SK-N-SH treated with all-trans-retinoic acid at 6 μM for 48 hours (cell line): ENCODE measurements around the gene KRT72.
A peak's percentile ranks its signal among the peaks of the same experiment; 100 is the strongest.

Source experiments
- ATAC-seq: fragments of 200-7000 bp; cut with Tn5 transposase; 3 replicates; pipeline ENCODE4 v1.9.1; 2020; ENCODE audit warnings: mild to moderate bottlenecking, moderate library complexity
- ARNTL ChIP-seq: fragments of 450-650 bp; formaldehyde crosslinking; IDR thresholded peaks from 2 replicates; pipeline ENCODE4 v1.5.0; 2020; ENCODE audit warnings: low read depth, mild to moderate bottlenecking, moderate library complexity, borderline replicate concordance
- BACH2 ChIP-seq: fragments of 250-450 bp; sonication (Bioruptor Pico); IDR thresholded peaks from 2 replicates; pipeline ENCODE4 v1.9.0; 2021; ENCODE audit warnings: mild to moderate bottlenecking, borderline replicate concordance
- CSDC2 ChIP-seq: fragments of 250-450 bp; sonication (Bioruptor Pico); IDR thresholded peaks from 2 replicates; pipeline ENCODE4 v1.5.0; 2020; ENCODE audit warnings: mild to moderate bottlenecking, moderate library complexity
- ISL1 ChIP-seq: fragments of 250-450 bp; sonication (Bioruptor Pico); IDR thresholded peaks from 2 replicates; pipeline ENCODE4 v2.1.2; 2022; ENCODE audit warnings: mild to moderate bottlenecking, moderate library complexity
- OSR1 ChIP-seq: fragments of 250-450 bp; sonication (Bioruptor Pico); IDR thresholded peaks from 2 replicates; pipeline ENCODE4 v1.8.0; 2022; ENCODE audit warnings: moderate library complexity, mild to moderate bottlenecking, inconsistent platforms
- POU6F1 ChIP-seq: fragments of 250-450 bp; sonication (Bioruptor Pico); IDR thresholded peaks from 2 replicates; pipeline ENCODE4 v1.8.0; 2021; ENCODE audit warnings: low read depth, mild to moderate bottlenecking, moderate library complexity, borderline replicate concordance
- PPARA ChIP-seq: fragments of 250-450 bp; sonication (Bioruptor Pico); IDR thresholded peaks from 2 replicates; pipeline ENCODE4 v1.5.0; 2020; ENCODE audit warnings: mild to moderate bottlenecking, borderline replicate concordance
- RARB ChIP-seq: fragments of 250-450 bp; sonication (Bioruptor Pico); IDR thresholded peaks from 2 replicates; pipeline ENCODE4 v1.8.0; 2021; ENCODE audit warnings: mild to moderate bottlenecking, moderate library complexity
- SNAI2 ChIP-seq: fragments of 250-450 bp; sonication (Bioruptor Pico); IDR thresholded peaks from 2 replicates; pipeline ENCODE4 v1.5.0; 2020; ENCODE audit warnings: mild to moderate bottlenecking, moderate library complexity
- TOX ChIP-seq: fragments of 250-450 bp; sonication (Bioruptor Pico); IDR thresholded peaks from 2 replicates; pipeline ENCODE4 v1.8.0; 2021; ENCODE audit warnings: mild to moderate bottlenecking, moderate library complexity, borderline replicate concordance
- TSHZ2 ChIP-seq: fragments of 250-450 bp; sonication (Bioruptor Pico); IDR thresholded peaks from 2 replicates; pipeline ENCODE4 v1.5.0; 2020; ENCODE audit warnings: mild to moderate bottlenecking, moderate library complexity
- ZC3H10 ChIP-seq: fragments of 250-450 bp; sonication (Bioruptor Pico); IDR thresholded peaks from 2 replicates; pipeline ENCODE4 v1.5.1; 2021; ENCODE audit warnings: mild to moderate bottlenecking, moderate library complexity
- ZFP3 ChIP-seq: fragments of 250-450 bp; sonication (Bioruptor Pico); IDR thresholded peaks from 2 replicates; pipeline ENCODE4 v1.5.0; 2020; ENCODE audit warnings: mild to moderate bottlenecking, moderate library complexity
- ZNF565 ChIP-seq: fragments of 450-650 bp; formaldehyde crosslinking; conservative IDR thresholded peaks from 2 replicates; pipeline ENCODE4 v1.5.0; 2020; ENCODE audit warnings: low read depth, mild to moderate bottlenecking, moderate library complexity
- ZNF70 ChIP-seq: fragments of 450-650 bp; formaldehyde crosslinking; IDR thresholded peaks from 2 replicates; pipeline ENCODE4 v1.5.0; 2020; ENCODE audit warnings: mild to moderate bottlenecking, moderate library complexity
- TF ChIP-seq, protein P1 (sequence below): fragments of 250-450 bp; sonication (Bioruptor Pico); IDR thresholded peaks from 2 replicates; pipeline ENCODE4 v1.5.1; 2021; ENCODE audit warnings: mild to moderate bottlenecking, moderate library complexity

Gene KRT72

GRCh38 chr12:52564582-52564981 lies 36.7 kb downstream of the KRT72 start:
- TF ChIP-seq POU6F1 (CRISPR knock-in tag) (no peak), ISL1 (no peak), TSHZ2 (CRISPR knock-in tag) (no peak), TOX (no peak), ARNTL (CRISPR knock-in tag) (no peak)
- ATAC-seq = no peak

- peak; percentile 39; the same call in 1 of the 3 replicates for ATAC-seq
Measured at GRCh38 chr12:52561880-52562449, 39.3 kb downstream of the KRT72 start.

DNA sequence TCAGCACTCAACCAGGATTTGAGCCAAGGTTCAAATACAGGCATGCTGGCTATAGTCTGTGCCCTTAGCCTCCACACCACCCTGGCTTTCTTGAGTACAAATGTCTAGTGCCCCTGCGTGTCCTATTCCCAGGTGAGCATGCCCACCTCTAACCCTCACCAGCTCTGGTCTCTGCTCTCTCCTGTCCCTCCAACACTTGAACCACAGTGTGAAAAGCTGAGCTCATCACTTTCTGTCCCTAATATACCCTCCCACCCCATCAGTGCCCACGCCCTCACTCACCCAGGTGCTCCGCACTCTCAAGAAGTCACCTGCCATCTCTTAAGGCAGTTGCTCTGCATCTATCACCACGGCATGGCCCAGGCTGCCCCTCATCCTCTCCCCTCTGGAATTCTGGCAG lies 41.3 kb downstream of the KRT72 start:
- ATAC-seq = no peak
- no peak for TF ChIP-seq OSR1 (CRISPR knock-in tag)
- TF ChIP-seq TSHZ2 (CRISPR knock-in tag) = no peak
- no peak for TF ChIP-seq ARNTL (CRISPR knock-in tag)
- no peak for TF ChIP-seq ZFP3
- no peak for TF ChIP-seq POU6F1 (CRISPR knock-in tag)
- TF ChIP-seq TOX = no peak
- TF ChIP-seq PPARA (CRISPR knock-in tag) = no peak
- no peak for TF ChIP-seq CSDC2 (CRISPR knock-in tag)
- TF ChIP-seq RARB (CRISPR knock-in tag) = no peak
- TF ChIP-seq, all 23 proteins: peak for 0

More at GRCh38 chr12:52561880-52562449, 39.3 kb downstream of the KRT72 start:
- TF ChIP-seq TSHZ2 (CRISPR knock-in tag) (no peak), ZNF70 (CRISPR knock-in tag) (no peak), OSR1 (CRISPR knock-in tag) (no peak), TOX (no peak), SNAI2 (CRISPR knock-in tag) (no peak), ARNTL (CRISPR knock-in tag) (no peak), BACH2 (CRISPR knock-in tag) (no peak), ZNF565 (CRISPR knock-in tag) (no peak), ZC3H10 (CRISPR knock-in tag) (no peak), CSDC2 (CRISPR knock-in tag) (no peak), PPARA (CRISPR knock-in tag) (no peak), ZFP3 (no peak)
- TF ChIP-seq, protein P1, sequence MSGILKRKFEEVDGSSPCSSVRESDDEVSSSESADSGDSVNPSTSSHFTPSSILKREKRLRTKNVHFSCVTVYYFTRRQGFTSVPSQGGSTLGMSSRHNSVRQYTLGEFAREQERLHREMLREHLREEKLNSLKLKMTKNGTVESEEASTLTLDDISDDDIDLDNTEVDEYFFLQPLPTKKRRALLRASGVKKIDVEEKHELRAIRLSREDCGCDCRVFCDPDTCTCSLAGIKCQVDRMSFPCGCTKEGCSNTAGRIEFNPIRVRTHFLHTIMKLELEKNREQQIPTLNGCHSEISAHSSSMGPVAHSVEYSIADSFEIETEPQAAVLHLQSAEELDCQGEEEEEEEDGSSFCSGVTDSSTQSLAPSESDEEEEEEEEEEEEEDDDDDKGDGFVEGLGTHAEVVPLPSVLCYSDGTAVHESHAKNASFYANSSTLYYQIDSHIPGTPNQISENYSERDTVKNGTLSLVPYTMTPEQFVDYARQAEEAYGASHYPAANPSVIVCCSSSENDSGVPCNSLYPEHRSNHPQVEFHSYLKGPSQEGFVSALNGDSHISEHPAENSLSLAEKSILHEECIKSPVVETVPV = no peak
